SU-DHL-6 (cell line): ENCODE results near the gene C1QTNF5.

Source experiments
- CTCF ChIP-seq: fragments of 200-600 bp; sonication (generic); IDR thresholded peaks from one replicate; pipeline ENCODE4 v1.5.1; 2017; ENCODE audit warnings: antibody characterized with exemption, mild to moderate bottlenecking, low read length, moderate library complexity; ENCODE audit not compliant: insufficient read depth, poor library complexity, severe bottlenecking
- EZH2phosphoT487 ChIP-seq: fragments of 200-600 bp; sonication (generic), shearing (Covaris generic); conservative IDR thresholded peaks from 2 replicates; pipeline ENCODE4 v1.6.1; 2018; ENCODE audit warnings: mild to moderate bottlenecking, antibody characterized with exemption, low read length, moderate library complexity, mixed read lengths

- TF ChIP-seq CTCF (no peak), EZH2phosphoT487 (no peak)
These were observed 26.3 kb upstream of the C1QTNF5 start for GRCh38 chr11:119366690-119367620.
